Nephron progenitor cell (in vitro differentiated cells): ENCODE results near the gene CELF5.
A peak's percentile ranks its signal among the peaks of the same experiment; 100 is the strongest.

Experiments used
- DNase-seq: peaks from one replicate; pipeline ENCODE4 v3.0.0; 2021
- H3K27ac Mint-ChIP-seq: 2 replicates; pipeline ENCODE4 v1.8.0; 2021; ENCODE audit warnings: mild to moderate bottlenecking, moderate library complexity, mixed read lengths
- H3K27me3 Mint-ChIP-seq: 2 replicates; pipeline ENCODE4 v1.8.0; 2021; ENCODE audit warnings: mild to moderate bottlenecking, low read depth, mixed read lengths; ENCODE audit not compliant: poor library complexity
- H3K36me3 Mint-ChIP-seq: 2 replicates; pipeline ENCODE4 v1.8.0; 2021; ENCODE audit warnings: low read depth, mixed read lengths
- H3K4me1 Mint-ChIP-seq: 2 replicates; pipeline ENCODE4 v1.8.0; 2021; ENCODE audit warnings: mixed read lengths
- H3K4me3 Mint-ChIP-seq: 2 replicates; pipeline ENCODE4 v1.8.0; 2021; ENCODE audit warnings: mild to moderate bottlenecking, moderate library complexity, mixed read lengths
- H3K9me3 Mint-ChIP-seq: 2 replicates; pipeline ENCODE4 v1.8.0; 2021; ENCODE audit warnings: mild to moderate bottlenecking, moderate library complexity, mixed read lengths
- CTCF ChIP-seq: fragments of 200-600 bp; sonication (generic); IDR thresholded peaks from 2 replicates; pipeline ENCODE4 v1.5.0; 2021; ENCODE audit warnings: antibody characterized with exemption

The CELF5 gene

GRCh38 chr19:3186160-3186688, 38.2 kb upstream of the CELF5 start:
- Mint-ChIP-seq H3K9me3 (no peaks in the 10 kb centered on the region), H3K4me1 (peaks cover 21% of the 10 kb centered on the region), H3K36me3 (no peaks in the 10 kb centered on the region), H3K27me3 (peaks cover 5% of the 10 kb centered on the region), H3K27ac (peak overlapping the region; percentile 69), H3K4me3 (peak overlapping the region; percentile 94)
- TF ChIP-seq CTCF = no peak
- DNase-seq = peak; percentile 44

DNA sequence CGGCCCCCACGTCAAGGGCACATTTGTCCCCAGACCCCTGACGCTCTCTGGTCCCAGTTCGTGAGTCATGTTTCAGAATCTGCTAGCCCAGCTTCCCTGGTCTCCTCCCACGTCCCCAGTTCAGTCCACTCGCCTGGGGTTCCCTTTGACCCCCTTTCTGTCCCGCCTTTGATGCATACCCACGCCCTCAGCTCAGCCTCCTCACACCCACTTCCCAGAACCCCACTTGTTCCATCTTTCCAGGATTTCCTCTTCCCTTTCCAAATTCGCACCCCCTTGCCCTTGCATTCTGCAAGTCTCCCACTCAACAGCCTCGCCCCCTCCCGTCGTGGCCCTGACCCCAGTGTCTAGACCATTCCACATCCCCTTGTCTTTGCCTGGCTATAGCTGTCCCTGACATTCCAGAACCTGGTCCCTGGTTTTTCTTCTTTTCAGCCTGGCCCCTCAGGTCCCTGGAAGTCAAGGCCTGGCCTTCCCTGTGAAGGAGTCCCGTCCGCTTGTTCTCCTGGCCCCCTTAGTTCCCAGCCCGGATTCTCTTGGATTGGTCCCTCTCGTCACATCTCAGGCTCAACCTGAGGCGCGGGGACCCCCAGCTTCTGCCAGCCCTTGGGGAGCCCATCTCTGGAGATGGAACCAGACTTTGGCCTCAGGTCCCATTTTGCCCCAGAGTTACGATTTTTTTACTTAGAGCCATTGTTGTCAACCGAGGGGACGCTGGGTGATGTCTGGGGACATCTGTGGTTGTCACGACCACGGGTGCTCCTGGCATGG, 37.4 kb upstream of the CELF5 start:
- peaks cover 21% of the 10 kb centered on the region for H3K4me1 Mint-ChIP-seq
- TF ChIP-seq CTCF = no peak
- no peaks in the 10 kb centered on the region for H3K9me3 Mint-ChIP-seq

DNA sequence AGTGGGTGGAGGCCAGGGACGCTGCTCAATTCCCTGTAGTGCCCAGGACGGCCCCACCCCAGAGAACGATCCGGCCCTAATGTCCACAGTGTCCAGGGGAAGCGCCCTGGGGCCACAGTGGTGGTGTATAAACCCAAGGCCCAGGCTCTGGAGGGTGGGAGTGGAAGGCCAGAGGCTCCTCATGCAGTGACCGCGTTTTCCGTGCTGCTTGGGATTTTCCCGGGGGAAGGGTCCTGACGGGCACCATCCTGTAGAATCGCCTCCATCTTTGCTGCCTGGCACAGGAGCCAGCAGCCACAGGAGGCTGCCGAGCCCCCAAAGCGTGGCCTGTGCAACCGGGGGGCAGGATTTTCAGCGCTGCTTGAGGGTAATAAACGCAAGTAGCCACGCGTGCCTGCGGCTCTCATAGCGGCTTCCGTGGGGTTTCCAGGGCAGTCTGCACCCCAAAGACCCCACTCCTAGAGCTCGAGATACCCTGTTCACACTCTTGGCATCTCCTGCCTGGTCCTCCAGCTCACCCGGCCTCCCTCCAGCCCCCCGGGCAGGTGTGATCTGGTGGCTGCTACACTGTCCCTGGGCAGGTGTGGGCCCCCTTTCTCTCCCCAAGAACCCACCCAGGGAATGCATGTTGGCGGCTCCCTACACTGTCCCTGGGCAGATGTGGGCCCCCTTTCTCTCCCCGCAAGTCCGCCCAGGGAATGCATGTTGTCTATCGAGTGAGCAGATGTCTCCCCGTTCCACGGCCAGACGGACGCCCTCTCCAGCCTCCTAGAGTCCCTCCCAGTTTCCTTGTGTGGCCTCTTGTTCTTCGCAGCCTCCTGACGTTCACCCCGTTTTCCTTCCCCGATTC, 36.6 kb upstream of the CELF5 start:
- no peaks in the 10 kb centered on the region for H3K9me3 Mint-ChIP-seq
- peaks cover 21% of the 10 kb centered on the region for H3K4me1 Mint-ChIP-seq
- peak overlapping the region; percentile 94 for H3K4me3 Mint-ChIP-seq
- DNase-seq = no peak
- no peak for TF ChIP-seq CTCF
- H3K27ac Mint-ChIP-seq = no peak overlapping the region
- peaks cover 5% of the 10 kb centered on the region for H3K27me3 Mint-ChIP-seq
- no peaks in the 10 kb centered on the region for H3K36me3 Mint-ChIP-seq

More for the DNA sequence above, 37.4 kb upstream of the CELF5 start:
- peak overlapping the region; percentile 94 for H3K4me3 Mint-ChIP-seq
- DNase-seq = no peak
- no peaks in the 10 kb centered on the region for H3K36me3 Mint-ChIP-seq
- peak overlapping the region; percentile 69 for H3K27ac Mint-ChIP-seq
- peaks cover 5% of the 10 kb centered on the region for H3K27me3 Mint-ChIP-seq

GRCh38 chr19:3188627-3189596, 35.5 kb upstream of the CELF5 start:
- TF ChIP-seq CTCF = no peak
- Mint-ChIP-seq H3K4me1 (peaks cover 21% of the 10 kb centered on the region), H3K36me3 (peaks cover 4% of the 10 kb centered on the region), H3K27ac (no peak overlapping the region), H3K4me3 (peak overlapping the region; percentile 69), H3K9me3 (no peaks in the 10 kb centered on the region), H3K27me3 (peaks cover 5% of the 10 kb centered on the region)
- DNase-seq = no peak

GRCh38 chr19:3189702-3190469, 34.6 kb upstream of the CELF5 start:
- Mint-ChIP-seq H3K4me3 (no peak overlapping the region), H3K27me3 (peaks cover 4% of the 10 kb centered on the region), H3K36me3 (peaks cover 14% of the 10 kb centered on the region), H3K27ac (no peak overlapping the region), H3K4me1 (peaks cover 21% of the 10 kb centered on the region), H3K9me3 (no peaks in the 10 kb centered on the region)
- DNase-seq = no peak
- no peak for TF ChIP-seq CTCF
